ENCODE results near the gene WWC2.

The WWC2 gene

DNA sequence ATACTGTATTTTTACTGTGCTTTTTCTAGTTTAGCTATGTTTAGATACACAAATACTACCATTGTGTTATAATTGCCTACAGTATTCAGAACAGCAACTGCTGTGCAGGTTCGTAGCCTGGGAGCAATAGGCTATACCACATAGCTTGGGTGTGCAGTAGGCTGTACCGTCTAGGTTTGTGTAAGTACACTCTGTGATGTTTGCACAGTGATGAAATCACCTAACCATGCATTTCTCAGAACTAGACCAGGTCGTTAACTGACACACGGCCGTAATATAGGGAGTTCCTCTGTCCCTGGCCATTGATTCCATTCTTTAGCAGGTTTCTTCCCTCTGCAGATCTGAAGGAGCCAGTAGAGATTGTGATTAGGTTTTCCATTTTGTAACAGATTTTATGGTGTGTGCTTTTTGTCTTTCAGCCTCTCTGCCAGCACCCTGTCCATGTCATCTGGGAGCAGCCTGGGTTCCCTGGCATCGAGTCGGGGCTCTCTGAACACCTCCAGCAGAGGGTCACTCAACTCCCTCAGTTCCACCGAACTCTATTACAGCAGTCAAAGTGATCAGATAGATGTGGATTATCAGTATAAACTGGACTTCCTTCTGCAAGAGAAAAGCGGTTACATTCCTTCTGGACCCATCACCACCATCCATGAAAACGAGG lies 161.6 kb downstream of the WWC2 start:
- H3K4me1 ChIP-seq: no peaks in the 10 kb centered on the region
- in situ Hi-C loops (cut with MboI; ENCODE audit: low sequenced_read_pairs): no loop called here
- DNase-seq (ENCODE audit: low spot score in 2 of 2): no peak
- peaks cover 42% of the 10 kb centered on the region for H3K36me3 ChIP-seq (replicated peaks)
- H3K4me3 ChIP-seq: no peak overlapping the region
- no peaks in the 10 kb centered on the region for H3K9me3 ChIP-seq
- no peaks in the 10 kb centered on the region for H3K27me3 ChIP-seq (ENCODE audit: low read depth)

- no peak overlapping the region for H3K4me3 ChIP-seq
- H3K9me3 ChIP-seq: no peaks in the 10 kb centered on the region
- peak; percentile 70 to 89 for DNase-seq (ENCODE audit: low spot score in 2 of 2)
- H3K36me3 ChIP-seq (replicated peaks): peaks cover 50% of the 10 kb centered on the region
- in situ Hi-C loops (cut with MboI; ENCODE audit: low sequenced_read_pairs): no loop called here
- no peaks in the 10 kb centered on the region for H3K27me3 ChIP-seq (ENCODE audit: low read depth)
- H3K4me1 ChIP-seq: no peaks in the 10 kb centered on the region
These were observed 163.1 kb downstream of the WWC2 start for GRCh38 chr4:183261953-183262775.

- Histone ChIP-seq H3K27me3 (ENCODE audit: low read depth) (no peaks in the 10 kb centered on the region), H3K4me1 (no peaks in the 10 kb centered on the region), H3K4me3 (no peak overlapping the region), H3K36me3 (replicated peaks) (peaks cover 46% of the 10 kb centered on the region), H3K9me3 (no peaks in the 10 kb centered on the region)
- no peak for DNase-seq (ENCODE audit: low spot score in 2 of 2)
- in situ Hi-C loops (cut with MboI; ENCODE audit: low sequenced_read_pairs): no loop called here
These were observed 163.7 kb downstream of the WWC2 start for GRCh38 chr4:183262776-183263100.

DNA sequence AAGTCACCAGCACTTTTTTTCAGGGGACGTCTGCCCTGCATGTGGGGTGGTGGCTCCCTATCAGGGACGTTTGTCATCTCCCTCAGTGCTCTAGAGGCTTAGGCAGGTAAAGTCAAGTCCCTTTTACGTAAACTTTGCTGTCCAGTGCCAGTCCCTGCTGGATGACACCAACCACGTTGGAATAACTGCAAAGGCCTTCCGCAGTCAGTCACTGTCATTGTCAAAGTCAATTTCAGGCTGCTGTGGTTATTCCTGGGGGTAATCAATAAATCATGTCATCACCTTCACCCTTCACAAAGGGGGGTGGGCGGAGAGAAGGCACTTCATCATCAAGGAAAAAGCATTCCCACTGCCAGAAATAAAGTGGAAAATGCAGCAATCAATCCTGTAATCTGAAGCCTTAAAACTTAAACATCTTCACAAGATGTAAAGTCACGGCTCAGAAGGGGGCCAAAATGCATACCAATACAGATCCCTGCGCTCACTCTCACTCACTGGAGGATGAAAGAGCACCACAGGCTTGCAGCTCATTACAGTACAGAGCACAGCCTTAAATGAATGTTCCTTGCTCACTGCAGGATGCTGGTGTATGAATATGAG lies 164.8 kb downstream of the WWC2 start:
- no peaks in the 10 kb centered on the region for H3K27me3 ChIP-seq (ENCODE audit: low read depth)
- no peaks in the 10 kb centered on the region for H3K9me3 ChIP-seq
- H3K36me3 ChIP-seq (replicated peaks): peaks cover 55% of the 10 kb centered on the region
- H3K4me1 ChIP-seq: no peaks in the 10 kb centered on the region
- in situ Hi-C loops (cut with MboI; ENCODE audit: low sequenced_read_pairs): no loop called here
- DNase-seq (ENCODE audit: low spot score in 2 of 2): no peak
- no peak overlapping the region for H3K4me3 ChIP-seq

- H3K4me3 ChIP-seq: no peak overlapping the region
- H3K36me3 ChIP-seq (replicated peaks): peaks cover 62% of the 10 kb centered on the region
- no peaks in the 10 kb centered on the region for H3K27me3 ChIP-seq (ENCODE audit: low read depth)
- no peaks in the 10 kb centered on the region for H3K9me3 ChIP-seq
- H3K4me1 ChIP-seq: no peaks in the 10 kb centered on the region
- in situ Hi-C loops (cut with MboI; ENCODE audit: low sequenced_read_pairs): no loop called here
- no peak for DNase-seq (ENCODE audit: low spot score in 2 of 2)
These were observed 165.6 kb downstream of the WWC2 start for GRCh38 chr4:183264614-183265013.

GRCh38 chr4:183266371-183266770 lies 167.3 kb downstream of the WWC2 start:
- Histone ChIP-seq H3K36me3 (replicated peaks) (peaks cover 58% of the 10 kb centered on the region), H3K9me3 (no peaks in the 10 kb centered on the region), H3K4me3 (no peak overlapping the region), H3K4me1 (no peaks in the 10 kb centered on the region), H3K27me3 (ENCODE audit: low read depth) (no peaks in the 10 kb centered on the region)
- in situ Hi-C loops (cut with MboI; ENCODE audit: low sequenced_read_pairs): no loop called here
- DNase-seq (ENCODE audit: low spot score in 2 of 2): no peak

- Histone ChIP-seq H3K27me3 (ENCODE audit: low read depth) (no peaks in the 10 kb centered on the region), H3K9me3 (no peaks in the 10 kb centered on the region), H3K4me1 (no peaks in the 10 kb centered on the region), H3K4me3 (no peak overlapping the region), H3K36me3 (replicated peaks) (peaks cover 56% of the 10 kb centered on the region)
- in situ Hi-C loops (cut with MboI; ENCODE audit: low sequenced_read_pairs): no loop called here
- no peak for DNase-seq (ENCODE audit: low spot score in 2 of 2)
These were observed 169.5 kb downstream of the WWC2 start for GRCh38 chr4:183268556-183268955.

DNA sequence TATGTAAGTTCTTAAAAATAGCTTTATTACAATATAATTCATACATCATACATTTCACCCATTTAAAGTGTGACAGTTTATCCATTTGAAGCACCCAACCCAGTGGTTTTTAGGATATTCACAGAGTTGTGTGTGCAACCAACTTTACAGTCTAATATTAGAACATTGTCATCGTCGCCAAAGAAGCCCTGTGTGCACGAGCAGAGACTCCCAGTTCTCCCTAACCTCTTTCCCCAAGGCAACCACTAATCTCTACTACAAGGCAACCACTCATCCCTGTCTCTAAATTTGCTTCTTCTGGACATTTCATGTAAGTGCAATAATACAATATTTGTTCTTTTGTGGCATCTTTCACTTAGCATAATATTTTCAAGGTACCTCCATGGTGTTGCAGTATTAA lies 173.3 kb downstream of the WWC2 start:
- H3K4me1 ChIP-seq: no peaks in the 10 kb centered on the region
- H3K27me3 ChIP-seq (ENCODE audit: low read depth): no peaks in the 10 kb centered on the region
- no peak for DNase-seq (ENCODE audit: low spot score in 2 of 2)
- H3K36me3 ChIP-seq (replicated peaks): peaks cover 61% of the 10 kb centered on the region
- no peaks in the 10 kb centered on the region for H3K9me3 ChIP-seq
- in situ Hi-C loops (cut with MboI; ENCODE audit: low sequenced_read_pairs): no loop called here
- H3K4me3 ChIP-seq: no peak overlapping the region

GRCh38 chr4:183276106-183276505 lies 177.0 kb downstream of the WWC2 start:
- in situ Hi-C loops (cut with MboI; ENCODE audit: low sequenced_read_pairs): no loop called here
- H3K4me1 ChIP-seq: no peaks in the 10 kb centered on the region
- peaks cover 36% of the 10 kb centered on the region for H3K36me3 ChIP-seq (replicated peaks)

DNA sequence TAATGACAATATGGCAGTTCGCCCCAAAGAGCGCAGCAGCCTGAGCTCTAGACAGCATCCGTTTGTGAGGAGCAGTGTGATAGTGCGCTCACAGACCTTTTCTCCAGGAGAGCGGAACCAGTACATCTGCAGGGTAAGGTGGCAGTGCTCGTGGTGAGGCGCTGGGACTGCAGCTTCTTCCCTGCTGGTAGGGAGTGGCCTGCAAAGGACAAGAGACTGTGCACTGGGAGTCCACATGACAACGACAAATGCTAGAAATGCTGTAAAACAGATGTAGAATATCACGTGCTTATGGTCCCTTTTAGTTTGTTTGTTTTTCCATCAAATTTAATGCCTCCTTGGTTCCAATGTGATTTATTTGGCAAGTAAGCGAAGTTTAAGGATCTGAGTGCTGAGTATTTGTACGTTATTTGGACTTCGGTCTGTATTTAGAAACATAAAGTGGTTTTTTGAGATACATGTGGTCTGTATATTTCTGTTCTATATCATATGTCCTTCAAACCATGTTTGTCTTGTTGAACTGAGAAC lies 185.3 kb downstream of the WWC2 start:
- H3K36me3 ChIP-seq (replicated peaks): peaks cover 36% of the 10 kb centered on the region
- H3K4me1 ChIP-seq: no peaks in the 10 kb centered on the region
- H3K4me3 ChIP-seq: no peak overlapping the region
- no peaks in the 10 kb centered on the region for H3K27me3 ChIP-seq (ENCODE audit: low read depth)
- DNase-seq (ENCODE audit: low spot score in 2 of 2): no peak
- in situ Hi-C loops (cut with MboI; ENCODE audit: low sequenced_read_pairs): no loop called here
- no peaks in the 10 kb centered on the region for H3K9me3 ChIP-seq

More at GRCh38 chr4:183276106-183276505, 177.0 kb downstream of the WWC2 start:
- Histone ChIP-seq H3K4me3 (no peak overlapping the region), H3K9me3 (no peaks in the 10 kb centered on the region), H3K27me3 (ENCODE audit: low read depth) (no peaks in the 10 kb centered on the region)
- DNase-seq (ENCODE audit: low spot score in 2 of 2): no peak

- H3K9me3 ChIP-seq: no peaks in the 10 kb centered on the region
- H3K4me1 ChIP-seq: no peaks in the 10 kb centered on the region
- no peaks in the 10 kb centered on the region for H3K27me3 ChIP-seq (ENCODE audit: low read depth)
- in situ Hi-C loops (cut with MboI; ENCODE audit: low sequenced_read_pairs): no loop called here
- no peak for DNase-seq (ENCODE audit: low spot score in 2 of 2)
- peaks cover 36% of the 10 kb centered on the region for H3K36me3 ChIP-seq (replicated peaks)
- H3K4me3 ChIP-seq: no peak overlapping the region
These were observed 185.9 kb downstream of the WWC2 start for GRCh38 chr4:183284965-183285364.

DNA sequence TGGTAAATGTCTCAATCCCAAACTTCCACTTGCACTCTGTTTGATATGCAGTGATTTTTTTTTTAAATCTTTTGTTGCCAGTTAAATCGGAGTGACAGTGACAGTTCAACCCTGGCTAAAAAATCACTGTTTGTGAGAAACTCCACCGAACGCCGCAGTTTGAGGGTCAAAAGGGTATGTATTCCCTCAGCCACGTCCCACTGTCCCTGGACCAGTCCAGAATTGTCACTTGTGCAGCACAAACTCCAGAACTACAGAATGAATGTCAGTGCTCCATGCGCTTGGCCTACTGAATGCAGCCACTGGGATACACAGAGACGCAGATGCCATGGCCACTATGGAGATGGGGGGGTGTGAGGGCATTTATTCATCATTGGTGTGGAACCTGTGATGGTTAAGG lies 186.8 kb downstream of the WWC2 start:
- no peak overlapping the region for H3K4me3 ChIP-seq
- no peak for DNase-seq (ENCODE audit: low spot score in 2 of 2)
- in situ Hi-C loops (cut with MboI; ENCODE audit: low sequenced_read_pairs): no loop called here

GRCh38 chr4:183286590-183287308 lies 187.7 kb downstream of the WWC2 start:
- in situ Hi-C loops (cut with MboI; ENCODE audit: low sequenced_read_pairs): no loop called here

More for the DNA sequence above, 186.8 kb downstream of the WWC2 start:
- no peaks in the 10 kb centered on the region for H3K4me1 ChIP-seq
- no peaks in the 10 kb centered on the region for H3K9me3 ChIP-seq
- H3K36me3 ChIP-seq (replicated peaks): peaks cover 36% of the 10 kb centered on the region
- no peaks in the 10 kb centered on the region for H3K27me3 ChIP-seq (ENCODE audit: low read depth)

More at GRCh38 chr4:183286590-183287308, 187.7 kb downstream of the WWC2 start:
- DNase-seq (ENCODE audit: low spot score in 2 of 2): no peak
- no peaks in the 10 kb centered on the region for H3K9me3 ChIP-seq
- no peaks in the 10 kb centered on the region for H3K4me1 ChIP-seq
- no peak overlapping the region for H3K4me3 ChIP-seq
- peaks cover 33% of the 10 kb centered on the region for H3K36me3 ChIP-seq (replicated peaks)
- no peaks in the 10 kb centered on the region for H3K27me3 ChIP-seq (ENCODE audit: low read depth)
